Uterus (tissue), 4 donors: ENCODE measurements around the gene SLC4A1AP. TPM values are rescaled to one million over a fixed set of nuclear protein-coding genes. Genes with fewer than 3 reads are reported as not detected.
A peak's percentile ranks its signal among the peaks of the same experiment; 100 is the strongest.

Experiments
- DNase-seq, 2 donors: peaks; one replicate each; pipeline ENCODE4 v3.0.0-alpha.2; 2019 to 2020
- H3K27ac ChIP-seq, 2 donors: fragments of 200-600 bp; sonication (generic); 1 replicate in 1 of 2; 2 replicates in 1 of 2; pipeline ENCODE4 v1.5.1; 2016 to 2018
- H3K27me3 ChIP-seq, 2 donors: fragments of 200-600 bp; sonication (generic); one replicate each; pipeline ENCODE4 v1.5.1; 2018 to 2019; ENCODE audit warnings: control low read depth in 1 of 2
- H3K36me3 ChIP-seq, 2 donors: fragments of 200-600 bp; sonication (generic); one replicate each; pipeline ENCODE4 v1.5.1; 2019; ENCODE audit warnings: control low read depth in 1 of 2
- H3K4me1 ChIP-seq, 2 donors: fragments of 200-600 bp; sonication (generic); one replicate each; pipeline ENCODE4 v1.5.1; 2018 to 2019; ENCODE audit warnings: control low read depth in 1 of 2
- H3K4me3 ChIP-seq, 2 donors: fragments of 200-600 bp; sonication (generic); 1 replicate in 1 of 2; 2 replicates in 1 of 2; pipeline ENCODE4 v1.5.1; 2018 to 2019; ENCODE audit warnings: mild to moderate bottlenecking in 1 of 2
- H3K9me3 ChIP-seq, 2 donors: fragments of 200-600 bp; sonication (generic); one replicate each; pipeline ENCODE4 v1.5.1; 2019; ENCODE audit warnings: control low read depth in 1 of 2
- CTCF ChIP-seq, 4 experiments: fragments of 200-600 bp in 2 of 4; fragments of 450-650 bp in 2 of 4; sonication (generic) in 2 of 4; IDR thresholded peaks; one replicate each; pipeline ENCODE4 v1.5.1; 2016 to 2019; ENCODE audit warnings: antibody characterized with exemption in 4 of 4, mild to moderate bottlenecking in 2 of 4, moderate library complexity in 1 of 4
- POLR2A ChIP-seq, 2 donors: fragments of 450-650 bp; IDR thresholded peaks; one replicate each; pipeline ENCODE4 v1.6.1; 2016; ENCODE audit warnings: antibody characterized with exemption in 2 of 2, mild to moderate bottlenecking in 1 of 2, moderate library complexity in 1 of 2
- intact Hi-C: fragments of 100-400 bp; cut with DNase I; formaldehyde crosslinking; loops from one replicate; pipeline ENCODE4 v1.15.1; 2023; ENCODE audit warnings: low total_unique reads
- total RNA-seq, 4 donors: library from RNA; depleted of rRNA in 3 of 4; stranded (reverse); fragments of >200 nt in 3 of 4; gene quantifications; one replicate each; pipeline versions ENCODE4 v1.1.0 to v1.2.4, GENCODE V29; 2014 to 2023
- donor health status: DM: yes; HTN: yes; CAD: no.

Gene SLC4A1AP
- total RNA-seq, 4 donors from 2014 or later: 15.0 to 23.8 (median 23.1) TPM

DNA sequence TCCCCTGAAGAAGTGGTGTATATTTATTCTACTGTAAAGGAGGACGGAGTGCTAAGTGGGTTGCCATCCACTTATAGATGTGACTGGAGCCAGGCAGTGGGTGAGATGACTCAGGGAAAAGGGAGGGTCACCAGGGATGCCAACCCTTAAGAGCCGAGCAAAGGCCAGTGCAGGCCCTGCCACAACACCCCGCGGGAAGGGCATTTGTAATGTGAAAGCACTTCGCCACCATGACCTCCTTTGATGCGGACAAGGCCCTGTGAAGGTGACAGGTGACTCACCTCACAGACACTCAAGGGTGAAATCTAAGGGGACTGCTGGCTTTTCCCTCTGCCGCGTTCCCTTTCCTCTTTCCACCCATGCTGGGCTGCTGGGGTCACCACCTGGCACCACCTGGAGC lies 57.6 kb downstream of the SLC4A1AP start:
- Histone ChIP-seq H3K27ac (peak overlapping the region in 1 of 2 donors; percentile 45), H3K36me3 (no peaks in the 10 kb centered on the region), H3K27me3 (no peaks in the 10 kb centered on the region), H3K9me3 (no peaks in the 10 kb centered on the region), H3K4me1 (peaks cover 0 to 4% of the 10 kb centered on the region in 2 donors), H3K4me3 (no peak overlapping the region)
- TF ChIP-seq CTCF (IDR thresholded peaks at IDR 0.05) (no peak), POLR2A (IDR thresholded peaks at IDR 0.05) (no peak)
- intact Hi-C loops: no loop called here
- DNase-seq: no peak

GRCh38 chr2:27721884-27722485 lies 58.3 kb downstream of the SLC4A1AP start:
- Histone ChIP-seq H3K4me1 (peaks cover 0 to 4% of the 10 kb centered on the region in 2 donors), H3K9me3 (no peaks in the 10 kb centered on the region), H3K36me3 (no peaks in the 10 kb centered on the region), H3K27ac (peak overlapping the region in 1 of 2 donors; percentile 26), H3K27me3 (no peaks in the 10 kb centered on the region), H3K4me3 (no peak overlapping the region)
- no peak for DNase-seq
- no peak for TF ChIP-seq POLR2A (IDR thresholded peaks at IDR 0.05)
- TF ChIP-seq CTCF (IDR thresholded peaks at IDR 0.05): no peak
- intact Hi-C loops: no loop called here

DNA sequence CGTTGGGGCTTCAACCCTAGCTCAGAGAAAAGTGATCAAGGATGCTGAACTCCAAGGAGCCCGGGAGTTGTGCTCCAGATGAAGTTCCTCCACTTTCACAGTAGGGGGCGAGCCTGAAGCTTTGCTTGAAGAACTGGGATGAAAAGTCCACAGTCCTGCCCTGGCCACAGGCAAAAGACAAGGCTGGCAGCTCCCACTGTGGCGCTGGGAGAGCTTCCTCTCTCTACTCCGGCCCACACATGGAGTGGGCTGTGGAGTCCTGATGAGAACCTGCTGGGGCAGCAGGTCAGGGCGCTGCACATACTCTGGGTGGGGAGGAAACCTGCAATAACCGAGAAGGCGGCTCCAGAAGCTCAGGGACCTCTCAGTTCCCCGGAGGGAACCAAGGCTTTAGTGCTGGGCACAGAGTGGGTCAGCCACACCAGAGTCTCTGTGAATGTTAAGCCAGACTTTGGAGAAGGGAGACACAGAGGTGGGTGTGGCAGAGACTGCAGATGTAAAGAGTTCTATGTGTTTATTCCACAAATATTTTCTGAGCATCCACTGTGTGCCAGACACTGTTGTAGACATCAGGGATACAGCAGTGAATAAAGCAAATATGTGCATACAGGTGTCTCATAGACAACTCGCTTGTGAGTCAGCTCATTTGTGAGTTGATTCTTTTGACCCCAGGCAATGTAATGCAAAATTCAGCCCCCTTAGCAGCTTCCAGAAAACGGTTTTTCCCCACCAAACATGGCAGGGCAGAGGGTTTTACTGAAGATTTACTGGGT lies 59.9 kb downstream of the SLC4A1AP start:
- Histone ChIP-seq H3K4me1 (peaks cover 0 to 4% of the 10 kb centered on the region in 2 donors), H3K36me3 (no peaks in the 10 kb centered on the region), H3K9me3 (no peaks in the 10 kb centered on the region), H3K27ac (peak overlapping the region; percentile 87 to 94), H3K27me3 (no peaks in the 10 kb centered on the region), H3K4me3 (no peak overlapping the region)
- intact Hi-C loops: no loop called here
- peak; percentile 81 to 91 (median 85) for TF ChIP-seq CTCF (IDR thresholded peaks at IDR 0.05)
- TF ChIP-seq POLR2A (IDR thresholded peaks at IDR 0.05): no peak
- DNase-seq: peak; percentile 66 to 80

DNA sequence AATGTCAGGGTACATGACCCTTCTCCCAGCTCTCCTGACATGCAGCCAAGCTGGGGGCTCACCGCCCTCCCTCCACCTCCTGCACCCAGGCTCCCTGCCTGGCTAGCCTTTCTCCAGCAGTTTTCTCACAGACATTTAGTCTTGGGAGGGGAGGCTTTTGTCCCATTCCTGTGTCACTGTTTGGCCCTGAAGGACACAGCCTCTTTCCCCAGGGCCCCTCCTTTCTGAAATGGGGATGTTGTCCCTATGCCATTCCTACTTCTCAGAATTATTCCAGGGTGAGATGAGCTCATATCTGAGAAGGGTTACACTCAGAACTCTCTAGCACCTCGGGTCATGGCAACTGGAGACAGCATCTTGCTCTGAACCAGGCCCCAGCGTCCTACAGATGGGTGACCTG lies 60.5 kb downstream of the SLC4A1AP start:
- Histone ChIP-seq H3K27me3 (no peaks in the 10 kb centered on the region), H3K4me1 (peaks cover 0 to 4% of the 10 kb centered on the region in 2 donors)
- intact Hi-C loops: no loop called here

More for the DNA sequence above, 60.5 kb downstream of the SLC4A1AP start:
- Histone ChIP-seq H3K27ac (peak overlapping the region; percentile 87 to 94), H3K4me3 (no peak overlapping the region), H3K9me3 (no peaks in the 10 kb centered on the region), H3K36me3 (no peaks in the 10 kb centered on the region)
- no peak for DNase-seq
- no peak for TF ChIP-seq POLR2A (IDR thresholded peaks at IDR 0.05)
- TF ChIP-seq CTCF (IDR thresholded peaks at IDR 0.05): no peak
